Body of pancreas (tissue), 4 donors: ENCODE data around the gene SHH. TPM values are rescaled to one million over a fixed set of nuclear protein-coding genes. Genes with fewer than 3 reads are reported as not detected.

ENCODE experiments used
- ATAC-seq: fragments of 150-250 bp; one replicate; pipeline ENCODE4 v1.9.1; 2016
- DNase-seq, 4 donors: peaks; one replicate each; pipeline ENCODE4 v3.0.0-alpha.2; 2019
- H3K27ac ChIP-seq, 4 donors: fragments of 200-600 bp; sonication (generic); 1 replicate in 3 of 4; 2 replicates in 1 of 4; pipeline versions ENCODE4 v1.5.1 to v1.6.1; 2016 to 2019; ENCODE audit warnings: mild to moderate bottlenecking in 1 of 4, mixed read lengths in 1 of 4, moderate library complexity in 1 of 4
- H3K27me3 ChIP-seq, 2 donors: fragments of 200-600 bp; sonication (generic); one replicate each; pipeline ENCODE4 v1.6.0; 2016; ENCODE audit warnings: mild to moderate bottlenecking in 1 of 2
- H3K36me3 ChIP-seq, 2 donors: fragments of 200-600 bp; sonication (generic); replicated peaks in 1 of 2; 2 replicates each; pipeline ENCODE4 v1.5.1; 2016; ENCODE audit warnings: low read depth in 2 of 2; ENCODE audit not compliant: insufficient read depth in 1 of 2
- H3K4me1 ChIP-seq: fragments of 200-600 bp; sonication (generic); one replicate; pipeline ENCODE4 v1.6.0; 2016
- H3K4me3 ChIP-seq, 2 donors: fragments of 200-600 bp; sonication (generic); 1 replicate in 1 of 2; 2 replicates in 1 of 2; pipeline ENCODE4 v1.5.1; 2016 to 2019
- H3K9me3 ChIP-seq, 3 donors: fragments of 200-600 bp; sonication (generic); 1 replicate in 2 of 3; 2 replicates in 1 of 3; pipeline ENCODE4 v1.5.1; 2016
- POLR2A ChIP-seq, 3 donors: fragments of 450-650 bp; IDR thresholded peaks; one replicate each; pipeline ENCODE4 v1.6.1; 2016; ENCODE audit warnings: antibody characterized with exemption in 3 of 3, mild to moderate bottlenecking in 2 of 3
- WGBS, 2 donors: methylation state at CpG; one replicate each; pipeline ENCODE4 v1.1.5; 2017; 5-methylcytosine and 5-hydroxymethylcytosine counted together
- intact Hi-C: fragments of 100-400 bp; cut with DNase I; formaldehyde crosslinking; loops from one replicate; pipeline ENCODE4 v1.15.1; 2023
- total RNA-seq, 2 donors: library from RNA; depleted of rRNA; stranded (reverse); fragments of >200 nt; gene quantifications; one replicate each; pipeline ENCODE4 v1.1.0, GENCODE V29; 2016
- TF ChIP-seq, protein P1 (sequence below), 7 experiments: fragments of 450-650 bp in 4 of 7; fragments of 200-600 bp in 3 of 7; sonication (generic) in 3 of 7; IDR thresholded peaks; one replicate each; pipeline ENCODE4 v1.5.1; 2016 to 2019; ENCODE audit warnings: antibody characterized with exemption in 7 of 7

Gene SHH
- total RNA-seq, 2 donors from 2014 or later = 0.33 to 0.78 TPM

DNA sequence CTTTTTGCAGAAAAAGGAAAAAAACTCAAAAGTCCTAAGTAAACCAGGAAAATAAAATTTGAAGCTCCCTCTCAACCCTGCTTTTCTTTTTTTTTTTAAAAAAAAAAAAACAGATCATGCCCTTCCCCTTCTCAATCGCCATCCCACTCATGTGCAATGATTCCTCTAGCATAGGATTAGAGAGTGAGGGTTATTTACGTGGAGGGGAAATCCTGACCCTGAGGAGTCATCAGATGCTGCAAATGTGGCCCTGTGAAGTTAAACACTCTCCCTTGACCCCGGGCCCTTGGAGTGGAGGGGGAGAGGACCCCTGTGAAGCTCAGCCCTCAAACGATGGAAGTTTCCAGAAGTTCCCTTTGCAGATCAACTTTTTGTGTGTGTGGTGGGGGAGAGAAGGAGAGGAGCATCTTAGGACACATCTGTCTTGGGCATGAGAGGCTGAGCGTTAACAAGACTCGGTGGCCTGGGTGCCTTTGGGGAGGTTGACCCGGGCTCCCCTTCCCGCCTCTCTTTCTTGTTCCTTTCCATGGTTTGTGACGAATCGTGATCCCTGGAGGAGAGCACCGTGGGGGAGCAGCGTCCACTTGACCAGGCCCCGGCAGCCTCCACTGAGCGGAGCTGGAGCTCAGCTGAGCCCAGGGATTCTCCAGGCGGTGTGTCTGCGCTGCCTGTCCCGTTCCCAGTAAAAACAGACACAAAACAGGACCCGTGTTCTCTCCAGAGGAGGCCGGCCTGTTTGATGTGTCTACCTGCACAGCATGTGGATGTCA, 1.5 kb upstream of the SHH start:
- Histone ChIP-seq H3K27ac (no peak overlapping the region), H3K36me3 (no peaks in the 10 kb centered on the region), H3K4me3 (no peak overlapping the region), H3K4me1 (peaks cover 27% of the 10 kb centered on the region), H3K27me3 (peaks cover 0 to 13% of the 10 kb centered on the region in 2 donors), H3K9me3 (no peaks in the 10 kb centered on the region)
- no peak for DNase-seq
- 19 to 30% methylated on average over 19 of the region's 19 CpGs for WGBS, 2 donors
- TF ChIP-seq POLR2A (IDR thresholded peaks at IDR 0.05) = no peak
- TF ChIP-seq, protein P1, sequence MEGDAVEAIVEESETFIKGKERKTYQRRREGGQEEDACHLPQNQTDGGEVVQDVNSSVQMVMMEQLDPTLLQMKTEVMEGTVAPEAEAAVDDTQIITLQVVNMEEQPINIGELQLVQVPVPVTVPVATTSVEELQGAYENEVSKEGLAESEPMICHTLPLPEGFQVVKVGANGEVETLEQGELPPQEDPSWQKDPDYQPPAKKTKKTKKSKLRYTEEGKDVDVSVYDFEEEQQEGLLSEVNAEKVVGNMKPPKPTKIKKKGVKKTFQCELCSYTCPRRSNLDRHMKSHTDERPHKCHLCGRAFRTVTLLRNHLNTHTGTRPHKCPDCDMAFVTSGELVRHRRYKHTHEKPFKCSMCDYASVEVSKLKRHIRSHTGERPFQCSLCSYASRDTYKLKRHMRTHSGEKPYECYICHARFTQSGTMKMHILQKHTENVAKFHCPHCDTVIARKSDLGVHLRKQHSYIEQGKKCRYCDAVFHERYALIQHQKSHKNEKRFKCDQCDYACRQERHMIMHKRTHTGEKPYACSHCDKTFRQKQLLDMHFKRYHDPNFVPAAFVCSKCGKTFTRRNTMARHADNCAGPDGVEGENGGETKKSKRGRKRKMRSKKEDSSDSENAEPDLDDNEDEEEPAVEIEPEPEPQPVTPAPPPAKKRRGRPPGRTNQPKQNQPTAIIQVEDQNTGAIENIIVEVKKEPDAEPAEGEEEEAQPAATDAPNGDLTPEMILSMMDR (IDR thresholded peaks at IDR 0.05) = no peak
- ATAC-seq = no peak
- intact Hi-C loops = no loop called here

DNA sequence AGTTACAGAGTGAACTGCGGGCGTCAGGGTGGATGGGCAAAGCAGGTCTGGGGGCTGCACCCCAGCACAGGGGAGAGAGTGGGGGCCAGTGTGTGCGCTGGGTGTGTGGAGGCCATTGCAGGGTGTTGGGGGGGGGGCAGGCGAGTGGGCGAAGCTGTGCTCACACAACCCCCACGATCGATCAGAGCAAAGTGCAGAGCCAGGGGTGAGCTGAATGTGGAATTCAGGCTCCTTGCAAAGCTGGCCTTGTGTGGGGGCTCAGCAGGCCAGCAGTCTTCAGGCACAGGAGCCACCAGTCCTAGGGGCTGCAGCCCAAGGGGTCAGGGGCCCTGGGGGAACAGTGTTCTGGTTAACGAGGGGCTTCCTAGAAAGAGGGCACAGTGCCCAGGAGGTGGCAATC, 862 bp upstream of the SHH start:
- 4 to 6% methylated on average over 3 to 8 of the region's 8 CpGs for WGBS, 2 donors
- peaks cover 0 to 13% of the 10 kb centered on the region in 2 donors for H3K27me3 ChIP-seq
- ATAC-seq = no peak

DNA sequence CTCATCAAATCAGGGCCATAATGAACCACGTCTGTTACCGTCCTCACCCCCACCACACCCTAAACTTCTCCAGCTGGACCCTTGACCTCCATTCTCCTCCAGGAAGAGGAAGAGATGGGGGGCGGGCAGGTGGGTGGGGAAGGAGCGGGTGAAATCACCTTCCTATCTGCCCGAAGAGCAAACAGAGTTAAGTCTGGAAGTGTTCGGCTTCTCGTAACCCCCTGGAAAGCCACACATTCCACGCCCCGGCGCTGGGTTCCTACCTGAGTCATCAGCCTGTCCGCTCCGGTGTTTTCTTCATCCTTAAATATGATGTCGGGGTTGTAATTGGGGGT, 736 bp downstream of the SHH start:
- ATAC-seq (no peak), DNase-seq (no peak)
- intact Hi-C loops = no loop called here
- WGBS, 2 donors = 1% methylated on average over 13 of the region's 13 CpGs
- Histone ChIP-seq H3K4me3 (no peak overlapping the region), H3K27ac (no peak overlapping the region), H3K36me3 (no peaks in the 10 kb centered on the region), H3K4me1 (peaks cover 38% of the 10 kb centered on the region), H3K27me3 (peaks cover 0 to 17% of the 10 kb centered on the region in 2 donors), H3K9me3 (no peaks in the 10 kb centered on the region)
- no peak for TF ChIP-seq POLR2A (IDR thresholded peaks at IDR 0.05)
- TF ChIP-seq, protein P1 (IDR thresholded peaks at IDR 0.05) = no peak

More for the DNA sequence above, 862 bp upstream of the SHH start:
- no peak for DNase-seq
- intact Hi-C loops = no loop called here
- Histone ChIP-seq H3K27ac (no peak overlapping the region), H3K4me1 (peaks cover 33% of the 10 kb centered on the region), H3K36me3 (no peaks in the 10 kb centered on the region), H3K9me3 (no peaks in the 10 kb centered on the region), H3K4me3 (no peak overlapping the region)
- TF ChIP-seq, protein P1 (IDR thresholded peaks at IDR 0.05) = no peak
- no peak for TF ChIP-seq POLR2A (IDR thresholded peaks at IDR 0.05)

DNA sequence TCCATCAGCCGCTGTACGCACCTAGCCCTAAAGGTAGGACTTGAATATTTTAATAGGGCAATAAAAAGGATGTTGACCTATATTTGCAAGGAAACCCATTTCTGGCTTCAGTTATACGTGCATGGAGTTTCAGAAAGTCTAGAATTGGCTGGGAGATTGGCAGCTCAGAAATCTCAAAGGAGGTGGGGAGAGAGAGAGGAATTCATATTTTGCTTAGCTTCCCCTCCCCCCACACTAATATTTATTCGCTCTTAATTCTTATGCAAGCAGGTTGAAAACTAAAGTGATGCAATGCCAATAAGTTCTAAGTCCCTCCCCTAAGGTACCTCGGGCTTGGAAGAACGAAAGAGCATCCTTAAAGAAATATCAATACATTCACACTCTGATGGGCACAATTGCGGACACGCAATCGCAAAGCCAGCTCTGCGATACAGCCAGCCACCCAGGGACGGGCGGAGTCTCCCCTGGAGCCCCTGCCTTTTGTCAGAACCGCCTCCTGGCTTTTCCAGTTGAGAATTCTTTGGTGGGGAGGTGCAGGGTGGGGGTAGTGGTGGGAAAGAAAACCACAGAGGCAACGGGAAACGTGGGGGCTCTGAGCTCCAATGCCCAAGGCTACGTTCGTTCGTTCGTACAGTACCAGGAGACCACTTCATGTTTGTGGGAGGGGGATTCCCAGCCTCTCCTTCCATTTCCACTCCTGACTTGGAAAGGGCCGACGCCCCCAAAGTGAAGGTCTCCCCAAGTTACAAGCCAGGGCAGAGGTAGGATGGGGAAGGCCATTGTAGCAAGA, 1.3 kb downstream of the SHH start:
- intact Hi-C loops = no loop called here
- H3K27me3 ChIP-seq = peaks cover 0 to 20% of the 10 kb centered on the region in 2 donors
- WGBS, 2 donors = 2 to 5% methylated on average over 21 of the region's 21 CpGs
- H3K9me3 ChIP-seq = no peaks in the 10 kb centered on the region
- no peak overlapping the region for H3K27ac ChIP-seq
- TF ChIP-seq, protein P1 (IDR thresholded peaks at IDR 0.05) = no peak
- no peak for TF ChIP-seq POLR2A (IDR thresholded peaks at IDR 0.05)
- H3K4me1 ChIP-seq = peaks cover 39% of the 10 kb centered on the region
- DNase-seq = no peak
- H3K36me3 ChIP-seq = no peaks in the 10 kb centered on the region
- H3K4me3 ChIP-seq = no peak overlapping the region
- no peak for ATAC-seq
